C4-2B (cell line): Measurements from ENCODE around the gene ZDHHC22.
A peak's percentile ranks its signal among the peaks of the same experiment; 100 is the strongest.

ENCODE experiments used
- H3K27ac ChIP-seq: fragments of 450-650 bp; 2 replicates; pipeline ENCODE4 v1.5.1; 2017
- ZFX ChIP-seq: fragments of 450-650 bp; IDR thresholded peaks from 2 replicates; pipeline ENCODE4 v1.6.1; 2017
- TF ChIP-seq, protein P1 (sequence below): fragments of 450-650 bp; conservative IDR thresholded peaks from 2 replicates; pipeline ENCODE4 v1.5.1; 2017; ENCODE audit warnings: mild to moderate bottlenecking

Gene ZDHHC22

DNA sequence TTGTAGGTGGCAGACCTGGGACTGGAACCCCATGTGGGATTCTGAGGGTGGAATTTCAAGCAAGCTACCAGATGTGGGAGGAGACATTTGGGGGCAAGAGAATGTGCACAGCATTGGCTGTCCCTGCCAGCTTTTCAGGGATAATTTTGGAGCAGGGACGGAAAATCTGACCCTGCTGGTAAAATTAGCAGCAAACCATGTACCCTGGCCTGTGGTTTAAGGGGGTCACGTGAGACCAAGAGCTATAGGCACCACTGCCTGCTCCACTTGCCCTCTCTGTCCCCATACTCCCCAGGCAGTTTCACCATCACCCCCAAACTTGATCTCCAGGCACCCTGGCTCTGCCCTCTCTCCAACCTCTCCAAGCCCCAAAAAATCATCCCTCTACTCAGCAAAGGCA, 13.5 kb upstream of the ZDHHC22 start:
- no peak overlapping the region for H3K27ac ChIP-seq
- TF ChIP-seq ZFX: no peak
- TF ChIP-seq, protein P1, sequence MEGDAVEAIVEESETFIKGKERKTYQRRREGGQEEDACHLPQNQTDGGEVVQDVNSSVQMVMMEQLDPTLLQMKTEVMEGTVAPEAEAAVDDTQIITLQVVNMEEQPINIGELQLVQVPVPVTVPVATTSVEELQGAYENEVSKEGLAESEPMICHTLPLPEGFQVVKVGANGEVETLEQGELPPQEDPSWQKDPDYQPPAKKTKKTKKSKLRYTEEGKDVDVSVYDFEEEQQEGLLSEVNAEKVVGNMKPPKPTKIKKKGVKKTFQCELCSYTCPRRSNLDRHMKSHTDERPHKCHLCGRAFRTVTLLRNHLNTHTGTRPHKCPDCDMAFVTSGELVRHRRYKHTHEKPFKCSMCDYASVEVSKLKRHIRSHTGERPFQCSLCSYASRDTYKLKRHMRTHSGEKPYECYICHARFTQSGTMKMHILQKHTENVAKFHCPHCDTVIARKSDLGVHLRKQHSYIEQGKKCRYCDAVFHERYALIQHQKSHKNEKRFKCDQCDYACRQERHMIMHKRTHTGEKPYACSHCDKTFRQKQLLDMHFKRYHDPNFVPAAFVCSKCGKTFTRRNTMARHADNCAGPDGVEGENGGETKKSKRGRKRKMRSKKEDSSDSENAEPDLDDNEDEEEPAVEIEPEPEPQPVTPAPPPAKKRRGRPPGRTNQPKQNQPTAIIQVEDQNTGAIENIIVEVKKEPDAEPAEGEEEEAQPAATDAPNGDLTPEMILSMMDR: no peak

DNA sequence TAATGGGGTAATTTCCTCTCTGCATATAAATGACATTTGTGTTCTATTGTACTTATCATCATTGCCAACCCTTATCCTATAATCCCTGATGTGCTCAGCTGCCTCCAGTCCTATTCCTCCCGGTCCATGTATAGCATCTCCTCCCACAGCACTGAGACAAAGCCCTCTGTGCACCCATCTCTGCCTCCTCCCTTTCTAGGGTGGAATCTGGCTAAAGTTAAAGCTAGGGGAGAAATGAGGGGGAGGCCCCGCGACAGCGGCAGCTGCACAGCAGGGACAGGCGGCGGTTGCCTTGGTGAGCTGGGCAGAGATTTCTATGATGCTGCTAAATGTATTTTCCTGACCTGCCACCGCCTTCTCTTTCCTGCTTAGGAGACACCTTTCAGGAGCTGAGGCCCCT, 12.8 kb upstream of the ZDHHC22 start:
- no peak overlapping the region for H3K27ac ChIP-seq
- no peak for TF ChIP-seq ZFX
- TF ChIP-seq, protein P1: no peak

DNA sequence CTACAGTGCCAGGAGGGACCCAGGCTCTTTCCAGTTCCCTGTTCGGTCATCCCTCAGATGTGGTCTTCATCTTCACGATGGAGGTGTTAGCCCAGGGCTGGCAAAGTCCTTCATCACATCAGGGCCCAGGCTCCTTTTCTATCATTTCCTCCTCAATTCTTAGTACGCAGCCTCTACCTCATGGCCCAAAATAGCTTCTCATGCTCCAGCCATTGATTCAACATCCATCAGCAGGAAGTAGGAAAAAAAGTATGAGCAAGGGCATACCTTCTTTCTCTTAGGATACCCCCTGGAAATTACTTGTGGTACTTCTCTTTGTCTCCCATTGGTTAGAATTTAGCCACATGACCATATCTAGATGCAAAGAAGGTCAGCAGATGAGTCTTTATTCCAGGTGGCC, 12.2 kb upstream of the ZDHHC22 start:
- TF ChIP-seq ZFX: no peak
- TF ChIP-seq, protein P1: no peak
- no peak overlapping the region for H3K27ac ChIP-seq

DNA sequence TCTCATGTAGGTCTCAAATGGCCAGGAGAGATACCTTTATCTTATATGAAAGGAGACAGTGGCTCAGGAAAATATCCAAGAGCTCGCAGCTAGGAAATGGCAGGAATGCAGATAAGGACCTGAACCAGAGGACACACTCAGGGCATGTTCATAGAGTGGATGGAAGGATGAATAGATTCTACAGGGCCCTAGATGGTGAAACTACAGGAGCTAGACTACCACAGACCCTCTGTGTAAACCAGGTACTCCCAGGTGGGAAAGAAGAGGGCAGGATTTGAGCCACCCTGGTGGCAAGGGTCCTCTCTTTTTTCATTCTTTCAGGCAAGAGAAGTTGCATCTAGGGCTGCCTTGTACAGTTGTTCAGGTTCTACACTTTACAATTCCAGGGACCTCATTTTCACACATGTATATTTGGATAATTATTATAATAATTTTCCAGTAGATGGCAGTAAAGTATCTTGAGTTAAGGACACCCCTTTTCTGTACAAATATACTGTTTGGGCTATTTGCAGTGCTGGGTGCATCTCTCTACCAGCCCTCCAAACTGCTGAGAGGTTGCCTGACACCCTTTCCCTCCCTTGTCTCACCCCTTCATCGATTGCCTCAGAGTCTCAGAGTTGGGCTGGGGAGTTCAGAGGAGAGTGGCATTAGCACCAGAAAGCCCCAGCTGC, 10.5 kb upstream of the ZDHHC22 start:
- H3K27ac ChIP-seq: no peak overlapping the region
- TF ChIP-seq ZFX: no peak
- TF ChIP-seq, protein P1: peak; percentile 19; the same call in 1 of the 2 replicates

DNA sequence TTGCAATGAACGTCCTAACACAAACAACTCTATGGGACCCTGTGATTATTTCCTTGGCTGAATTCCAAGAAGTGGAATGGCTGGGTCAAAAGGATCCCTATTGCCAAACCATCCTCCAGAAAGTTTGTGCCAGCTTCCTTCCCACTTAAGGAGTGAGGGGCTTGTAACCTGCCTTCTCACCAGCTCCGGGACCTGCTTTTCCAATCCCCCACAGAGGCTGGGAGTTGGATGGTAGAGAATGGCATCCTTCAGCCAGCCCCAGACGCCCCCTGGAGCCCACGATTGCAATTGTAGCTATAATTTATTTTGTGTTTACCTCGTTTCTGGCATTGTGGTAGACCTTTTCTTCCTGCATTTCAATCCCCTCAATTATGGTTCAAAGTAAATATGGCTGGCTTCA, 9.7 kb upstream of the ZDHHC22 start:
- TF ChIP-seq ZFX: no peak
- TF ChIP-seq, protein P1: peak; percentile 56
- no peak overlapping the region for H3K27ac ChIP-seq

DNA sequence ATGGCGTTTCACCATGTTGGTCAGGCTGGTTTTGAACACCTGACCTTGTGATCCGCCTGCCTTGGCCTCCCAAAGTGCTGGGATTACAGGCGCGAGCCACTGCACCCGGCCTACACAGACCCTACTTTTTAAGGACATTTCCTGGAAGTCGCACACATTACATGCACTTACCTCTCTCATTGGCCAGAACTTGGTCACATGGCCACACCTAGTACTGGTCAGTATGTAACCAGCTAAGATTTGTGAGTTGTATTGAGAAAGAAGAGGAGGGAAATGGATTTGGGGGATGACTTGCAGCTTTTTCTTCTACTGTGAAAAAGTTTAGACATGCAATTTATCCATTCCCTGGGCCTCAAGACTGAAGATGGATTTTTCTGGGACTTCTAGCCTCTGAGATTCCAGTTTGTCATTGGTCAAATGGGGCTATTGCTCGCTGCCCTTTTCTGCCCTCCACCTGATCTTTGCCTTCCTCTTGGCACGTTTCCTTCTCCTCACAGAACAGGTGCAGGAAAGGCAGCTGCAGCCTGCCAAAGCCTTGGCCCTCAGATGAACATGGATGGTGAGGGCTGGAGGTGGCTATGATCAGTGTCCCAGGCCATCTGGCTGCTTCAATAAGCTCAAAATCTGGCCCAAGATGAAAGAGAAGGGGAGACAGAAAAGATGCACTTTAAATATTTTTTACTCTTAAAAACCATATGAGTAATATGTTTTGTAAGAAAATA, 7.1 kb upstream of the ZDHHC22 start:
- TF ChIP-seq ZFX: no peak
- TF ChIP-seq, protein P1: no peak
- H3K27ac ChIP-seq: no peak overlapping the region

DNA sequence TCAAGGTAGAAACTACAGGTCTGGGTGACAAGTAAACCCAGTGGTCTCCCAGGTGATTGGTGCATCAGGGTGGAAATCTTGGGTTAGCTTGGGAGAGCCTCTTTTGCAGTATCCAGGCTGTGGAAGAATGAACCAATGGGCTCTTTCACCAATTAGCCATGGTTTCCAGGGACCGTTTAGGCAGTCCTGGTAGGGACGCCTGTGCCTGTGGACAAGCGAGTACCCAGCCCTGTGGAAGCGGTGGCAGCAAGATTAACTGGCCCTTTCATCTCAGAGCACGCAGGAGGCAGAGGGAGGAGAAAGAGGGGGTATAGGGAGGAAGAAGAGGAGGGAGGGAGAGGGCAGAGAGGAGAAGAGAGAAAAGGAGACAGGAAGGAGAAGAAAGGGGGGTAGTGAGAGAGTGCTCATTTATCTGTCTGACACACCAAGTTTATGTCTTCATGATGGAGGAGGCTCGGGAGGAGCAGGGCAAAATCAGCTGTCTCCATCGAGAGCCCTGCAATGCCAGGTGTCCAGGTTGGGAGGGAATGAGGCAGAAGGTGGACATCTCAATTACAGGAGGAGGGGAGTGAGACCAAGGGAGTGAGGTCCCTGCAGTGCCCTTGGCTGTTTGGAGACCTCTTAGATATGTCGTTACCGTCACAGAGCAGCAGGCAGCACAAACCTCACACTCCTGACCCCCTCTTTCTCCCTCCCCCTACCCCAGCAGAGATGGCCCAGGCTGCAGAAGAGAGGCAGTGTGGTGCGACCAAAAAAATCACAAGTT, 4.6 kb upstream of the ZDHHC22 start:
- no peak overlapping the region for H3K27ac ChIP-seq
- no peak for TF ChIP-seq ZFX
- TF ChIP-seq, protein P1: no peak
